OCI-M2 (cell line): Measurements from ENCODE around the gene SLC26A1.
"Not testable (repeated sequence)": the region's sequence is repeated elsewhere in the genome, so short reads cannot be mapped to it uniquely, and the experiment has no call there.

Source experiments
- DNase-seq: peaks from one replicate; lab custom pipeline; 2025; ENCODE audit not compliant: unreplicated experiment; lab: John Stamatoyannopoulos, UW

The SLC26A1 gene

GRCh38 chr4:999882-1000425 lies 6.8 kb upstream of the SLC26A1 start:
- no peak for DNase-seq

GRCh38 chr4:999240-999863 lies 6.1 kb upstream of the SLC26A1 start:
- DNase-seq = not testable (repeated sequence)

- no peak for DNase-seq
Observed at GRCh38 chr4:998096-998691, 5.0 kb upstream of the SLC26A1 start.

- no peak for DNase-seq
Observed at GRCh38 chr4:997375-998071, 4.3 kb upstream of the SLC26A1 start.

- DNase-seq = no peak
Observed at GRCh38 chr4:996997-997374, 3.8 kb upstream of the SLC26A1 start.

- no peak for DNase-seq
Observed at GRCh38 chr4:996030-996996, 3.1 kb upstream of the SLC26A1 start.

DNA sequence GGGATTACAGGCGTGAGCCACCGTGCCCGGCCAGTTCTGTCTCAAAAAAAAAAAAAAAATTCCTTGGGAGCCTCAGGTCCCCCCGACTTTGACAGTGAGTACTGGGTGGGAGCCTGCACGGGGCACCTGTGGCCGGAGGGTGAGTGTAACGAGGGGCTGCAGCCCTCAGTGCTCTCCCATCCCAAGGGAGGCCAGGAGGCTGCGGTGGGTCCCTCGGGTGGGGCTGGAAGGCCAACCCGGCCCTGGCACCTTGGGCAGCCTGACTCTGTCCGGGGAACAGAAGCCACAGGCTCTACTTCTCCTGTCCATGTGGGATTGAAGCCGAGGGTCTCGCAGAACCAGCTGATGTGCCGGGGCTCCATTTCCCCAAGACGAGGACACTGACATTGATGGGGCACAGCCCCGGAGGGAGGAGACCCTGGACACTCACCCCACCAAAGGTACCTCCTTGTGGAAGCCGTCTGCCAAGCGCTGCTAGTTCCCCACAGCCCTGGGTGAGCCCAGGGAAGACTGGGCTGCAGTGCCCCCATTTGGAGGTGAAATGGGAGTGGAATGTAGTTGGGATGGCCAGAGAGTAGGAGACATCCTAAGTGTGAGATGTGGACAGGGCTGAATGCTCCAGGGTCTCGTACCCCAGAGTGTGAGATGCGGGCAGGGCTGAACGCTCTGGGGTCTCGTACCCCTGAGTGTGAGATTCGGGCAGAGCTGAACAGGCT lies 2.3 kb upstream of the SLC26A1 start:
- DNase-seq = no peak

DNA sequence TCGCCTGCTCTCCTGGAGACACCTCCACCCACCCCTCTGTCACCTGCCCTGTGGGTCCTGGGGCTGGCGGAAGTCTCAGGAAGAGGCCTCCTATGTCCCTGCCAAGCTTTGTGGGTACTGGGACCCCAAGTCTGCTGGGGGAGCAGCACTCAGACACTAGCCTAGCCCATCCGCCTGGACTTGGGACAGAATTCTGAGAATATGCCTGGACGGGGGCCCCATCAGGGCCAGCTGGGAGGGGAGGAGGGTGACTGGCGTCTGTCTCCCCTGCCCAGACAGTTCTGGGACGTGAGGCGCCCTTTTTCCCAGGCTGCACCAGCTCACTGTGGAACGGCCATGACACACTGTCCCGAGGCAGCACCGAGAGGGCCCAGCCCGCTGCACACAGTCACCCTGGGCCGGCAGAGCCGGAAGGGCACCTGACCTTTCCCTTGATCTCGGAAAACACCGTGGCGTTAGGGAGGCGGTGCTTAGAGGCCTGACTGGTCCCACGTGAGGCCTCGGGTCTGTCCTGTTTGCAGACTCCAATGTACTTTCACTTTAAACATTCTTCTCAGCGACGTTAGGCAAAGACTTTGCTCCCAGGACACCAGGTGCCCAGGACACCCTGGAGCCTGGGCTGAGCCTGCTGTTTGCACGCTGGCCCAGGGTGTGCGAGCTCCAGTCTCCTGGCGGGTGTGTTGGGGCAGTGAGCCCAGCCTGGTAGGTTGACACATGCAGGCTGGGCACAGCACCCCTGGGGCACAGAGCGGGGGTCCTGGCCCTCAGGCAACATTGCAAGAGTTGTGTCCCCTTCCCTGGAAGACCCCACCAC lies 700 bp downstream of the SLC26A1 start:
- DNase-seq = no peak

- DNase-seq = no peak
Observed at GRCh38 chr4:991451-992296, 1.5 kb downstream of the SLC26A1 start.

DNA sequence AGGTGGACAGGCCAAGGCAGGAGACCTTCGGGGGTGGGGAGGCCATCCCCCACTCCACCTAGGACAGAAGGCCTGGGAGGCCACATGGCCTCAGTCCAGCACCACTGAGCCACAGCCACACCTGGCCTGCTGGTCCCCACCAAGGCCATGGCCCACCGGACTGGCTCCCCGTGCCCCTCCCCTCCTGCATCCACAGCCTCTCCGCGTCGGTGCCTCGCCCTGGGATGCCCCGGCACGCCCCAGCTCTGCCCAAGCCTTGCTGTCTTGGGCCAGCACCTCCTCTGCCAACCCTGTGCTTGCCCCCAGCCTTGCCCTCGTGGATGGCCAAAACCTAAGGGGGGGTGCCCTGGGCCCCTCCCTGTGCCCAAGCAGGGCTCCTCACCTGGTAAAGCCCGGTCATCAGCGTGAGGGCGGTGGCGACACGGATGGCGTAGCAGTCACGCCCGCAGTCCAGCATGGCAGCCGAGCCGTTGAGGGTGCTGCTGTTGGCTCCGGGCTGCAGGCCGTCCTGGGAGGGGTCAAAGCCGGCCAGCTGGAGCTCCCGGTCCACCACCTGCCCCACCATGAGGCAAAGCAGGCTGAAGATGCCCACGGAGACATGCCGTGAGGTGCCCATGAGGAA lies 2.3 kb downstream of the SLC26A1 start:
- no peak for DNase-seq

DNA sequence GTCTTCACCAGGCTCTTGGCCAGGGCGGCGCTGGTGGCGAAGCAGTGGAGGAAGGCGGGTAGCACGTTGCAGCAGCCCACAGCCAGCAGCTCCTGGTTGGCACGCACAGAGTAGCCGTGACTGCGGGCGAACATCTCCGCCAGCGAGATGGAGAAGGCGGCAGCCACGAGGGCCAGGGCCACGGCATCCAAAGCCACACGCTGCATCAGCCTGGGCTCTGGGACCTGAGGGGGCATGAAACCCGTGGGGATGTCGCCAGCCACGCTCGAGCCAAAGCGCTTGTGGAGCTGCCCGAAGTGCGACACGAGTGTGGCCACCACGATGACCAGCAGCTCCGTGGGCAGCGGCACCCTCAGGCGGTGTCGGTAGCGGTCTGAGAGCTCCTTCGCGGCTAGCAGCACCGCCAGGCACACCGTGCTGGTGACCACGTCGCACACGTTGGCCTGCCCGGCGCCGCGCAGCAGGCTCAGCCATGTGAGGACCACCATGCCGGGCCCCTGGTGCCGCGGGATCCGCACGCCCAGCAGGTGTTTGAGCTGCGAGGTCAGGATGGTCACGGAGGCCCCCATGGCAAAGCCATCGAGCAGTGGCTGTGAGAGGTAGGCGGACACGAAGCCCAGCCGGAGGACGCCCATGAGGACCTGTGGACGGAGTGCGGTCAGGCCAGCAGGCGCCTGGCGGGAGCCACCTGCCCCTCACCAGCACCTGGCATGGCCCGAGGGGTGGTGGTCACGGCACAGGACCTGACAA lies 3.3 kb downstream of the SLC26A1 start:
- no peak for DNase-seq

DNA sequence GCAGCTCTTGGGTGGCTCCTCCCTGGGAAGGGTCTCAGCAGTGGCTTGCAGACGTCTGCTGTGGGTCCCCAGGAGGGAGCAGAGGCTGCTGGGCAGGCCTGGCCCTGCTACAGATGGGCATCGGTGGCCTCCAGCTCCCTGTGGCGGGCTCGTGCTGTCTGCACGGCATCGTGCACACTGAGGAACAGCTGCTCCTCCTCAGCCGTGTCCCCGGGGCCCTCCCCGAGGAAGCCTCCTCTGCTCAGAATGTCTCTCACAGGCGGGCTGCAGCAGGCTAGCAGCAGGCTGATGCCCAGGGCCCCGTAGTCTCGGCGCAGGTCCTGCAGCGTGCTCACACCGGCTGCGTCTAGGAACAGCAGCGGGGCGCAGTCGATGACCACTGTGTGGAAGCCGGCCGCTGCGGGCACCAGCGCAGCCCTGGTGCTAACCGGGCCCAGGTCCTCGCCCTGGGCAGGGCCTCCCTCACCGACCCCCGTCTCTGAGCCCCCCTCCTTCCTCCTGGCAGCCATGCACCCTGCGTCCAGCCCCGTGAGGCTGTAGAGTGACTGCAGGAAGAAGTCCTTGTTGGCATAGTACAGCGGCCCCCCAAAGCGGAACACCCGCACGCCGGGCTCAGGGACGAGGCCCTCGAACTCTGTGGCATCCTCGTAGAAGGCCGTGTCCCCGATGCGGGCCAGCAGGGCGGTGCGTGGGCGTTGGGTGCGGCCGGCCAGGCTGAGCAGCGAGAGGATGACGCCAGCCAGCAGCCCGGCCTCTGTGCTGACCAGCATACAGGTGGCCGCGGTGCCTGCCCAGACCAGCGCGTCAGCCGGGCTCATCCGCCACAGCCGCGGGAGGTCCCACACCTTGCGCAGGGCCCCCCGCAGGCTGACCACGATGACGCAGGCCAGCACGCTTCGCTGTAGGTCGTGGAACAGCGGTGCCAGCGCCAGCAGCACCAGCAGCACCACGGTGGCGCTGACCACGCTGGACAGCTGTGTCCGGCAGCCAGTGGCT lies 4.2 kb downstream of the SLC26A1 start:
- no peak for DNase-seq

GRCh38 chr4:987624-988513 lies 5.3 kb downstream of the SLC26A1 start:
- no peak for DNase-seq

DNA sequence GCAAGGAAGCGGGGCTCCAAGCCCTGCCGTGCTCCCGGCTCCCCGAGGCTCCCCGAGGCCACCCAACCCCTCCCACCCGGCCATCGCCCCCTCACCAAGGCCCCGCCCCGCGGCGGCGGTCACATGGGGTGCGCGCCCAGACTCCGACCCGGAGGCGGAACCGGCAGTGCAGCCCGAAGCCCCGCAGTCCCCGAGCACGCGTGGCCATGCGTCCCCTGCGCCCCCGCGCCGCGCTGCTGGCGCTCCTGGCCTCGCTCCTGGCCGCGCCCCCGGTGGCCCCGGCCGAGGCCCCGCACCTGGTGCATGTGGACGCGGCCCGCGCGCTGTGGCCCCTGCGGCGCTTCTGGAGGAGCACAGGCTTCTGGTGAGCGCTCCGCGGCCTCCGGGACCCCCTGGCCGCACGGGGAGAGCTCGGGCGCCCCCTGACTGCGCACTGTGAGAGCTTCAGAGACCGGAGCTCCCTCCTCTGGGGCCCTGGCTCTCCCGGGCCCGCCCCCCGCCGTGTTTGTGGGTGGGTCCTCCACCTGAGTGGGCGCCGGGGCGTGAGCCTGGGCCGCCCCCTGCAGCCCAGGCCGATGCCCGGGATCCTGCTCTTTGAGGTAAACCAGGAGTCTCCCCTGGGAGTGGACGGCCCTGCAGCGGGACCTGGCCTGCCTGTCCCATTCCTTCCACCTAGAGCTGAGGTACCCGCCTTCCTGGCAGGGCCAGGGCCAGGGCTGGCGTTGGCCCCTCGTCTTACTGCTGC lies 6.2 kb downstream of the SLC26A1 start, which contains the start of gene IDUA:
Gene IDUA (plus strand): TSS at position 166 of the 745 bp plus-strand sequence. CDS start 41 bp downstream, at position 207.
- no peak for DNase-seq
